CD4-positive, alpha-beta memory T cell (primary cell): Measurements from ENCODE around the gene SCUBE2. TPM values are rescaled to one million over a fixed set of nuclear protein-coding genes. Genes with fewer than 3 reads are reported as not detected.

Source experiments
- CTCF ChIA-PET: fragments of 350-600 bp; sonication (Branson Sonifier 250); formaldehyde crosslinking; loops from one replicate; lab custom pipeline; 2021; ENCODE audit warnings: inconsistent platforms; ENCODE audit not compliant: partially characterized antibody; lab: Charles Lee
- POLR2A ChIA-PET: fragments of 350-600 bp; sonication (Branson Sonifier 250); formaldehyde crosslinking; loops from one replicate; lab custom pipeline; 2021; ENCODE audit not compliant: partially characterized antibody; lab: Charles Lee
- DNase-seq, 5 donors: peaks; one replicate each; pipeline versions ENCODE4 v3.0.0 to v3.0.0-alpha.2; 2020 to 2022; ENCODE audit warnings: mixed read lengths in 1 of 5
- H3K27ac ChIP-seq: one replicate; pipeline ENCODE4 v1.7.0; 2013; ENCODE audit warnings: low read depth, low read length
- H3K27me3 ChIP-seq: 2 replicates; pipeline ENCODE4 v1.7.0; 2013; ENCODE audit warnings: mild to moderate bottlenecking, low read length, moderate library complexity; ENCODE audit not compliant: insufficient read depth
- H3K36me3 ChIP-seq: 2 replicates; pipeline ENCODE4 v1.7.0; 2013; ENCODE audit warnings: mild to moderate bottlenecking, low read length, moderate library complexity; ENCODE audit not compliant: insufficient read depth
- H3K4me1 ChIP-seq: 2 replicates; pipeline ENCODE4 v1.7.0; 2013; ENCODE audit warnings: mild to moderate bottlenecking, low read length, moderate library complexity; ENCODE audit not compliant: insufficient read depth
- H3K4me3 ChIP-seq, 2 donors: one replicate each; pipeline ENCODE4 v1.7.0; 2013; ENCODE audit warnings: low read length in 2 of 2, mild to moderate bottlenecking in 1 of 2
- H3K9me3 ChIP-seq, 2 donors: one replicate each; pipeline ENCODE4 v1.7.0; 2013; ENCODE audit warnings: low read length in 2 of 2, control low read depth in 1 of 2; ENCODE audit not compliant: control insufficient read depth in 1 of 2
- H3K27ac Mint-ChIP-seq, 7 donors: one replicate each; pipeline ENCODE4 v1.8.0; 2020 to 2021; ENCODE audit warnings: mixed read lengths in 7 of 7, mild to moderate bottlenecking in 6 of 7, inconsistent platforms in 3 of 7, moderate library complexity in 3 of 7
- H3K27me3 Mint-ChIP-seq, 2 donors: one replicate each; pipeline ENCODE4 v1.8.0; 2020 to 2021; ENCODE audit warnings: mixed read lengths in 2 of 2
- H3K36me3 Mint-ChIP-seq, 2 donors: one replicate each; pipeline ENCODE4 v1.8.0; 2020 to 2021; ENCODE audit warnings: mixed read lengths in 2 of 2, inconsistent platforms in 1 of 2, mild to moderate bottlenecking in 1 of 2
- H3K4me1 Mint-ChIP-seq, 4 donors: one replicate each; pipeline ENCODE4 v1.8.0; 2020 to 2021; ENCODE audit warnings: mixed read lengths in 4 of 4, mild to moderate bottlenecking in 1 of 4
- H3K4me3 Mint-ChIP-seq, 8 donors: one replicate each; pipeline ENCODE4 v1.8.0; 2020 to 2021; ENCODE audit warnings: mixed read lengths in 8 of 8, mild to moderate bottlenecking in 7 of 8, moderate library complexity in 6 of 8, inconsistent platforms in 3 of 8
- H3K9me3 Mint-ChIP-seq, 8 donors: one replicate each; pipeline ENCODE4 v1.8.0; 2020 to 2021; ENCODE audit warnings: mixed read lengths in 8 of 8, mild to moderate bottlenecking in 5 of 8, inconsistent platforms in 3 of 8, moderate library complexity in 1 of 8
- intact Hi-C: fragments of 100-400 bp; cut with micrococcal nuclease; formaldehyde crosslinking; loops from one replicate; pipeline ENCODE4 v1.15.1; 2023
- polyA plus RNA-seq, 2 donors: library from polyadenylated mRNA; unstranded; fragments of 300-500 nt; fragmentation: Illumina TruSeq; gene quantifications; one replicate each; pipeline ENCODE4 v1.2.3, GENCODE V29; 2021
- total RNA-seq, 2 experiments: library from RNA; stranded (reverse); gene quantifications; one replicate each; pipeline ENCODE4 v1.2.3, GENCODE V29; 2021

SCUBE2 gene
- total RNA-seq (under 1 TPM in 1 of 2 experiments, not detected in 1; 0.64 TPM), polyA plus RNA-seq (not detected)

- intact Hi-C loops = no loop called here
These were observed at the start of gene SCUBE2 for GRCh38 chr11:9091044-9091922. SCUBE2 (minus strand) TSS chr11:9091599; CDS start chr11:9091528, 71 bp downstream.

GRCh38 chr11:9141186-9141585, 49.8 kb upstream of the SCUBE2 start:
- no peaks in the 10 kb centered on the region for H3K27me3 Mint-ChIP-seq
- Histone ChIP-seq H3K36me3 (peaks cover 52% of the 10 kb centered on the region), H3K27ac (no peak overlapping the region), H3K4me3 (no peak overlapping the region), H3K4me1 (peaks cover 26% of the 10 kb centered on the region), H3K27me3 (no peaks in the 10 kb centered on the region), H3K9me3 (no peaks in the 10 kb centered on the region)
- DNase-seq = no peak
- H3K4me3 Mint-ChIP-seq = no peak overlapping the region
- H3K4me1 Mint-ChIP-seq = peaks cover 11 to 36% (median 21%) of the 10 kb centered on the region in 4 donors
- no peaks in the 10 kb centered on the region for H3K9me3 Mint-ChIP-seq
- intact Hi-C loops = no loop called here
- peak overlapping the region in 2 of 7 donors; percentile 24 to 39 for H3K27ac Mint-ChIP-seq
- H3K36me3 Mint-ChIP-seq = peaks cover 39 to 54% of the 10 kb centered on the region in 2 donors
- CTCF ChIA-PET = interaction anchor here (0.9 to 5.6 kb wide), 3 partner anchors 24 to 125 kb away, joined by 3 to 187 read pairs (median 7); no protein-coding TSS in a partner anchor
- POLR2A ChIA-PET = no interaction called here

More at GRCh38 chr11:9091044-9091922, at the start of gene SCUBE2:
- H3K27me3 Mint-ChIP-seq = peaks cover 42 to 59% of the 10 kb centered on the region in 2 donors
- H3K4me1 ChIP-seq = no peaks in the 10 kb centered on the region
- no peak for DNase-seq
- H3K36me3 Mint-ChIP-seq = peaks cover 0 to 3% of the 10 kb centered on the region in 2 donors
- H3K9me3 Mint-ChIP-seq = peaks cover 0 to 3% (median 0%) of the 10 kb centered on the region in 8 donors
- H3K4me3 Mint-ChIP-seq = peak within 1 kb of the TSS; percentile 31 to 73 (median 62)
- H3K27ac ChIP-seq = no peak within 1 kb of the TSS
- peaks cover 15% of the 10 kb centered on the region for H3K27me3 ChIP-seq
- no peaks in the 10 kb centered on the region for H3K36me3 ChIP-seq
- CTCF ChIA-PET = no interaction called here
- no peak within 1 kb of the TSS for H3K4me3 ChIP-seq
- peaks cover 4 to 10% (median 6%) of the 10 kb centered on the region in 4 donors for H3K4me1 Mint-ChIP-seq
- POLR2A ChIA-PET = no interaction called here
- no peak within 1 kb of the TSS for H3K27ac Mint-ChIP-seq
- no peaks in the 10 kb centered on the region for H3K9me3 ChIP-seq

GRCh38 chr11:9139628-9140357, 48.4 kb upstream of the SCUBE2 start:
- peaks cover 31 to 46% of the 10 kb centered on the region in 2 donors for H3K36me3 Mint-ChIP-seq
- no peak for DNase-seq
- Histone ChIP-seq H3K4me3 (no peak overlapping the region), H3K27ac (no peak overlapping the region), H3K4me1 (peaks cover 26% of the 10 kb centered on the region), H3K27me3 (no peaks in the 10 kb centered on the region), H3K9me3 (no peaks in the 10 kb centered on the region), H3K36me3 (peaks cover 39% of the 10 kb centered on the region)
- peaks cover 11 to 36% (median 21%) of the 10 kb centered on the region in 4 donors for H3K4me1 Mint-ChIP-seq
- peak overlapping the region in 3 of 8 donors; percentile 1 to 25 (median 1) for H3K4me3 Mint-ChIP-seq
- no peaks in the 10 kb centered on the region for H3K27me3 Mint-ChIP-seq
- no peaks in the 10 kb centered on the region for H3K9me3 Mint-ChIP-seq
- intact Hi-C loops = loop anchor here (5.0 kb wide), 1 partner anchor 912 kb away; no protein-coding TSS in a partner anchor
- POLR2A ChIA-PET = no interaction called here
- H3K27ac Mint-ChIP-seq = peak overlapping the region in 6 of 7 donors; percentile 7 to 81 (median 36)
- CTCF ChIA-PET = interaction anchor here (0.9 to 5.6 kb wide), 5 partner anchors 8 to 124 kb away, joined by 3 to 187 read pairs (median 31); no protein-coding TSS in a partner anchor

GRCh38 chr11:9138612-9139579, 47.5 kb upstream of the SCUBE2 start:
- Histone ChIP-seq H3K4me1 (peaks cover 26% of the 10 kb centered on the region), H3K27ac (no peak overlapping the region), H3K36me3 (peaks cover 33% of the 10 kb centered on the region), H3K27me3 (no peaks in the 10 kb centered on the region), H3K4me3 (no peak overlapping the region), H3K9me3 (no peaks in the 10 kb centered on the region)
- H3K36me3 Mint-ChIP-seq = peaks cover 33 to 40% of the 10 kb centered on the region in 2 donors
- no peaks in the 10 kb centered on the region for H3K27me3 Mint-ChIP-seq
- ChIA-PET CTCF (interaction anchor here (0.9 to 5.6 kb wide), 22 partner anchors 9 to 395 kb away, joined by 3 to 187 read pairs (median 10); partner anchors contain the start of gene TMEM9B), POLR2A (interaction anchor here (1.4 kb wide), 2 partner anchors 124 to 321 kb away, joined by 5 to 6 read pairs; partner anchors contain the start of gene ZNF143)
- peak in 3 of 5 donors; percentile 8 to 56 (median 12) for DNase-seq
- peak overlapping the region in 3 of 8 donors; percentile 22 to 27 (median 25) for H3K4me3 Mint-ChIP-seq
- H3K9me3 Mint-ChIP-seq = no peaks in the 10 kb centered on the region
- intact Hi-C loops = loop anchor here (5.0 kb wide), 1 partner anchor 912 kb away; no protein-coding TSS in a partner anchor
- H3K27ac Mint-ChIP-seq = peak overlapping the region; percentile 15 to 81 (median 25)
- H3K4me1 Mint-ChIP-seq = peaks cover 11 to 36% (median 21%) of the 10 kb centered on the region in 4 donors

- Mint-ChIP-seq H3K27me3 (no peaks in the 10 kb centered on the region), H3K4me1 (peaks cover 11 to 36% (median 21%) of the 10 kb centered on the region in 4 donors), H3K36me3 (peaks cover 27 to 33% of the 10 kb centered on the region in 2 donors), H3K4me3 (peak overlapping the region in 1 of 8 donors; percentile 50), H3K9me3 (no peaks in the 10 kb centered on the region), H3K27ac (peak overlapping the region in 6 of 7 donors; percentile 15 to 90 (median 74))
- Histone ChIP-seq H3K4me3 (no peak overlapping the region), H3K27ac (no peak overlapping the region), H3K9me3 (no peaks in the 10 kb centered on the region), H3K4me1 (peaks cover 26% of the 10 kb centered on the region), H3K36me3 (peaks cover 26% of the 10 kb centered on the region), H3K27me3 (no peaks in the 10 kb centered on the region)
- no peak for DNase-seq
- ChIA-PET CTCF (interaction anchor here (0.7 to 5.6 kb wide), 48 partner anchors 9 to 395 kb away, joined by 3 to 187 read pairs (median 4); partner anchors contain the start of gene TMEM9B), POLR2A (interaction anchor here (1.2 to 1.9 kb wide), 4 partner anchors 121 to 322 kb away, joined by 4 to 10 read pairs (median 6); partner anchors contain the start of genes TMEM9B and ZNF143)
- intact Hi-C loops = loop anchor here (5.0 kb wide), 1 partner anchor 911 kb away; no protein-coding TSS in a partner anchor
These were observed 46.7 kb upstream of the SCUBE2 start for GRCh38 chr11:9138133-9138453.
